Epithelial cell of esophagus (primary cell): ENCODE results near the gene SLC40A1.

ENCODE experiments used
- DNase-seq: peaks from one replicate; pipeline ENCODE4 v3.0.0; 2010; ENCODE audit warnings: low read depth
- H3K4me3 ChIP-seq: 2 replicates; pipeline ENCODE4 v1.5.1; 2011; ENCODE audit warnings: mild to moderate bottlenecking, low read length, control low read depth
- CTCF ChIP-seq: IDR thresholded peaks from 2 replicates; pipeline ENCODE4 v1.5.1; 2011; ENCODE audit warnings: low read depth, mild to moderate bottlenecking, low read length, control low read depth, inconsistent platforms; ENCODE audit not compliant: insufficient read depth; ENCODE audit errors: missing control alignments

SLC40A1 gene

GRCh38 chr2:189569295-189569910 lies 11.2 kb downstream of the SLC40A1 start:
- DNase-seq, result no peak
- no peak for TF ChIP-seq CTCF
- H3K4me3 ChIP-seq, result no peak overlapping the region

GRCh38 chr2:189566046-189566445 lies 14.5 kb downstream of the SLC40A1 start:
- TF ChIP-seq CTCF, result no peak
- H3K4me3 ChIP-seq, result no peak overlapping the region
- DNase-seq, result no peak

GRCh38 chr2:189561371-189562038 lies 19.1 kb downstream of the SLC40A1 start:
- no peak for TF ChIP-seq CTCF
- no peak for DNase-seq
- no peak overlapping the region for H3K4me3 ChIP-seq

GRCh38 chr2:189560273-189560586 lies 20.4 kb downstream of the SLC40A1 start:
- H3K4me3 ChIP-seq, result no peak overlapping the region
- no peak for DNase-seq
- no peak for TF ChIP-seq CTCF

GRCh38 chr2:189559579-189560272 lies 20.9 kb downstream of the SLC40A1 start:
- H3K4me3 ChIP-seq, result no peak overlapping the region
- no peak for DNase-seq
- TF ChIP-seq CTCF, result no peak

GRCh38 chr2:189558516-189559272 lies 21.9 kb downstream of the SLC40A1 start:
- no peak for TF ChIP-seq CTCF
- H3K4me3 ChIP-seq, result no peak overlapping the region
- no peak for DNase-seq
